Measurements from ENCODE around the gene RFNG.

The RFNG gene

DNA sequence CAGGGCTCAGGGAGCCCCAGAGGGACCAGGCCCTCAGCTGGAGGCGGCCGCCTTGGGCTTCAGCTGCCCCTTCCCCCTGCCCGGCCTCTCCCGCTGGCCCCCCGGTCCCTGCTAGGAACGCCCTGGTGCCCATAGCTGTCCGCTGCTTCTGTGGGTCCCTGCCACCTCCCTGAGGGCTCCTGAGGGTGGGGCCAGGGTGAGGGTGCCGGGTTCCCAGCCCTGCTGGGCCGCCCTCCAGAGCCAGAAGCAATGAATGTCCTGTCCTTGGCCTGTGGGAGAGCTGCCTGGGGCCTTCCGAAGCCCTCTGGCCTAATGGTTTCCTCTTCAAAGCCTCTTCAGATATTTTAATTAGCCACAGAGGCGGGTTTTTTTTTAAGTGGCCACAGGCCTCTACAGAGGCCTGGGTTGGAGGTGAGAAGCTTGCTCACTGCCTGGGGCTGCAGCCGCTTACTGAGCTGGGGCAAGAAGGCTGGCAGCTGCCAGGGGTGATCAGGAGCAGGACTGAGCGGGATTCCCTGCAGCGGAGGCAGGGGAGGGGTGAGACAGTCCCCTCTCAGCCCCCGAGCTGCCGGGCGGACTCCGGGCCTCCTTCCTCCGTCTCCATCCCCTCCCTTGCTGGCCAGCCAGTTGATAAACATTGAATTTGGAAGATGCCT lies 38.8 kb downstream of the RFNG start:
- DNase-seq = no peak

DNA sequence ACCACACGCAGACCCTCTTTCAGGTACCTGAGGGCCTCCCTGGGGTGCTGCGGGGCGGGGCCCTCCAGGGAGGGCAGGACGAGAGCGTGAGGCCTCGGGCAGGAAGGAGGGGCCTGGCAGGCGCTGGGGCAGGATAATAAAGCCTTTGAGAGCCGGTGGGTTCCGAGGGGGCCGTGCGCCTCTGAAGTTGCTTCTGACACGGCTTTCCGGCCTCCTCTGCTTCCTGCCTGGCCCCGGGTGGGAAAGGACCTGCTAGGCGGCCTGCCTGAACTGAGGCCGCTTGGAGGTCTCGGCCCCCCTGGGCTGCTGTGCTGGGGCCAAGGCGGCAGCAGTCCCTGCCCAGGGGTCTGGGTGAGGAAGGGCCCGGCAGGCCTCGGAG lies 39.4 kb downstream of the RFNG start:
- no peak for DNase-seq

DNA sequence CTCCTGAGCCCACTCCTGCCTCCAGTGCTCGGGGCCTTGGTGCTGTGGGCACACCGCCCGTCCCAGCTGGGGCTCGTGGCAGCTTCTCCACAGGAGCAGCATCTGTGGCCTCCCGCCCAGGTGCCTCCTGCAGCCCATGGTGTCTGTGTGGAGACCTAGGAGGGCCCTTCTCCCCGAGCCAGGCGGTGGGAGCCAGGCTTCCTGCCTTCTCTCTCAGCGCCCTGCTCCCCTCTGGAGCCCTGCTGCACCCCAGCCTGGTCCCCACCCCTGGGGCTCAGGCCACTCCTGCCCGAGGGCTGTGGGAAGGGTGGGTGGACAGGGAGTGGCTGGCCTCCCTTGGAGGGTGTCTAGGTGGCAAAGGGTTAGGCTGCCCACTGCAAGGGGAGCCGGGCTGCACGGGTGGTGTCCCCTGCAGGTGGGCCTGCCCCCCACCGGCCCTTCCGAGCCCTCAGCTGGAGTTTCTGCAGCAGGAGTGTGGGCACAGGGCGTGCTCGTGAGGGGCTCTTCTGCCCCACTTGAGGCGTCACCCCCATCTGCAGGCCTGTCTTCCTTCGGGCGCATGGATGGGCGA lies 39.9 kb downstream of the RFNG start:
- no peak for DNase-seq

DNA sequence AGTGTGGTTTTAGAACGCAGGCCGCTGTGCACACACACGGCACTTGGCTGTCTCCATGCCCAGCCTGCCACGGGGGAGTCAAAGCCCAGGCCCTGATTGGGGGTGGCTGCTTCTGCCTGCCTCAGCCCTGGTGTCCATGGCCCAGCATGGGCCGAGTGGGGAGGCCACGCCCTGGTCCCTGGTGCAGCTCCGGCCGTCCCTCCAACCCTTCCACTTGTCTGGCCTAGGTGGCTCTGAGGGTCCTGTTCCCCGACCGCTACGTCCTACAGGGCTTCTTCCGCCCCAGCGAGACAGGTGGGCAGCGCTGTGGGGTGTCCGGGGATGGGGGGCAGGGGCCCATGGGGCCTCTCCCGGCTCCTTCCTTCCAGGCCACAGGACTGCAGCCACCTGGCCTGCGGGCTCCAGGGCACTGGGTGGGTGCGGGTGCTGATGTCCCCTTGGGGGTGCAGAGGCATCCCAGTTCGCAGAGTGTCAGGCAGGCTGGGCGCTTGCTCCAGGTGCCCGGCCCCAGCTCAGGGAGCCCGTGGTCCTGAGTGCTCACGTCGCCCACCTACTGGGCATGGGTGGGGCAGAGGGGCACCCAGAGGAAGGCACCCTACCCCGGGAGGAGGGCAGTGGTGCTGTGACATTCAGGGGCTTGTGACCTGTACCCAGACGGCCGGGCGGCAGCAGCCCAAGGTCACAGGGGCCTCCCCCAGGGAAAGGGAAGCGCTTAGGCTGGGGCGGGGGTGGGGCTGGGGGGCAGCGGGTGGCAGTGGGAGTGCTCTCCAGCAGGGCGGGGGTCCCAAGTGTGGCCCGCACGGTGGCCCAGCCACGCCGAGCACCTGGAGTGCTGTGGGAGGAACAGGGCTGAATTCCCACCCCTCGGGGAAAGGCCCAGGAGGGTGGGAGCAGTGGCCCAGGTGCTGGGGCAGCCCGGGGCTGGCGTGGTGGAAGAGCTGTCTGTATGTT lies 40.8 kb downstream of the RFNG start:
- DNase-seq = no peak

DNA sequence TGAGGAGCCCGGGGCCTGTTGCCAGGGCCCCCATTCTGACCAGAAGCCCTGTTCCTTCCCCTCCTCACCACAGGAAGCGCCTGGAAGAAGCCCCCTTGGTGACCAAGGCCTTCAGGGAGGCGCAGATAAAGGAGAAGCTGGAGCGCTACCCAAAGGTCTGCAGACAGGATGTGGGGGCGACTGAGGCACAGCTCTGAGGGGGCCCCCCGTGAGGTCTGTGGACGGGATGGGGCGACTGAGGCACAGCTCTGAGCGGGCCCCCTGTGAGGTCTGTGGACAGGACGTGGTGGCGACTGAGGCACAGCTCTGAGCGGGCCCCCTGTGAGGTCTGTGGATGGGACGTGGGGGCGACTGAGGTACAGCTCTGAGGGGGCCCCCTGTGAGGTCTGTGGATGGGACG lies 42.2 kb downstream of the RFNG start:
- no peak for DNase-seq

DNA sequence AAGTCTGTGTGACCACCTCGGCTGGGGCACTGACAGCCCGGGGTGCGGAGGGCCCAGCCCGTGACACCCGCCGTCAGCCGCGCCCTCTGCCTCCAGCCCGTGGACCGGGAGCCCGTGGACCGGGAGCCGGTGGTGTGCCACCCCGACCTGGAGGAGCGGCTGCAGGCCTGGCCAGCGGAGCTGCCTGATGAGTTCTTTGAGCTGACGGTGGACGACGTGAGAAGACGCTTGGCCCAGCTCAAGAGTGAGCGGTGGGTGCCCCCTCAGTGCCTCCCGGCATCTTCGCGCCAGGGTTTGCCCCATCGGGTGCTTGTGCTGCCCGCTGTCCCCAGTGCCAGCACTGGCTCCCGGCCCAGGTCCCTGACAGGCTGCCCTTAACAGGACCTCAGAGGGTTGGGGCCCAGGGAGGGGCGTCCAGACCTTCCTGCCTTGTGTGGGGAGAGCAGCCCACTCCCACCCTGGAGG lies 42.6 kb downstream of the RFNG start:
- DNase-seq = no peak

DNA sequence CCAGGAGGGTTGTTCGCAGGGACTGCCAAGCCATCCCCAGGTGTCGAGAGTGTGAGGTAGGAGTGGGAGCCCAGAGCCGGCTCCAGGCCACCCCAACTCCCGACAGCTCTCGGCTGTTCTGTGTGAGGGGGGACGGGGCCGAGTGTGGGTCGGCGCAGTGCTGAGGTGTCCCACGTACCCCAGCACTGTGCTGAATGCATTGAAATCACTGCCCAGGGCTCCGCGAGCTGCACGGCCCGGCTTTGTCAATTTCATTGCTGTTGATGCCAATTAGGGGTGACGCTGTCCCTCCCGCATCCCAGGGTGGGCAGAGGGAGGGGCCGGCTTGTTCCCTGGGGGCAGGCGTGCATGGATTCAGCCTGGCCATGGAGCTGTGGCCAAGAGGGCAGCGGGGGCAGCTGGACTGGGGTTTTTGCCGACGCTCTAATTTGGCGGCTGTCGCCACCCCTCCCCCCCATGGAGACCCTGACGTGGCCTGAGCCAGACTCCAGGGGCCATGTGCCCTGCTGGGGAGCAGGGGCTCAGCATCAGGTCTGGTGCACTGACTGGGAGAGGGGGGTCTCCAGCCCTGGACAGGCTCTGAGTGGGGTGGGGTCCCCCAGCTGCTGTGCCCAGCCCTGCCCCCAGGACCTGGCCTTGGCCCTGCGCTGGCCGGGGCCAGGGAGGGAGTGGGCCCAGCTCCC lies 43.2 kb downstream of the RFNG start:
- DNase-seq = no peak

DNA sequence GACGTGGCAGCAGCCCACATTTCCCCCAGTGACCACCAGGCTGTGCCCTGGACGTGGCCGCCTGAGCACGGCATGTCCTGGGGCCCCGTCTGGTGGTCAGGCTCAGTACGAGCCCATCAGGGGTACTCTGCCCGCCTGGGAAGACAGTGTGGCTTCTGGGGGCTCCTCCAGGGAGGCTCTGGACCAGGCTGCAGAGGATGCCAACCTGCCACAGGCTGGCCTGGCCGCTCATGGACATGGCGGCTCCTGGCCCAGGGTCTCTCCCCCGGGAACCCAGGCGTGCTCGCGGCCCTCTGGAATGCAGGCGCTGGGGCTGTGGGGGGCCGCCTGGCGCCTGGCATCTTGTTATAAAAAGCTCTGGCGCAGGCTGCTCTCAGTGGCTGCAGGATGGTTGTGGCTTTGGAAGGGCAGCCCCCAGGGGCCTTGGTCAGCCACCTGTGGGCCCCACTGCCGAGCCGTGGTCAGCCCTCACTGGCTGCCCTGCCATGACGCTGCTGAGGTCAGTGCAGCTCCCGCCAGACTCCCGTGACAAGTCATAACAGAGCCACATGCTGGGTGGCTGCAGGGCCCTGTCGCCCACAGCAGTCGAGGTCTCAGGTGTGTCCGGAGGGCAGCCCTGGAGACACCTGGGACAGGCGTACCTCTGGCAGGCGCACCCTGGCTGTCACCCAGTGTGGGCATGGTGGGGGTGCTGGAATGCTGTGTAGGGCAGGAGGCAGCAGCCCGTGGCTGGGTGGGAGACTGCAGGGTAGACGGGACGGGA lies 43.9 kb downstream of the RFNG start:
- DNase-seq = no peak

DNA sequence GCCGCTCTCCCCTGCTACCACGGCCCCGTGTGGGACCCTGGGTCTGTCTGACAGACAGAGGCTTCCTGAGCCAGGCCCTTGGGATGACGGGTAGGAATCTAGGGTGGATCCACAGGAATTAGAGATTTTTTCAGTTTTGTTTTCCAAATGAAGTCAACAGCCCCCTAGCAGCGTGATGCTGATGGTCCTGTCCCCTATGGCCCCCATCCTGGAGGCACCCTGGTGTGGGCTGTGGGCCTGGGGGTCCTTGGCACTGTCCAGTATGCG lies 44.5 kb downstream of the RFNG start:
- no peak for DNase-seq

DNA sequence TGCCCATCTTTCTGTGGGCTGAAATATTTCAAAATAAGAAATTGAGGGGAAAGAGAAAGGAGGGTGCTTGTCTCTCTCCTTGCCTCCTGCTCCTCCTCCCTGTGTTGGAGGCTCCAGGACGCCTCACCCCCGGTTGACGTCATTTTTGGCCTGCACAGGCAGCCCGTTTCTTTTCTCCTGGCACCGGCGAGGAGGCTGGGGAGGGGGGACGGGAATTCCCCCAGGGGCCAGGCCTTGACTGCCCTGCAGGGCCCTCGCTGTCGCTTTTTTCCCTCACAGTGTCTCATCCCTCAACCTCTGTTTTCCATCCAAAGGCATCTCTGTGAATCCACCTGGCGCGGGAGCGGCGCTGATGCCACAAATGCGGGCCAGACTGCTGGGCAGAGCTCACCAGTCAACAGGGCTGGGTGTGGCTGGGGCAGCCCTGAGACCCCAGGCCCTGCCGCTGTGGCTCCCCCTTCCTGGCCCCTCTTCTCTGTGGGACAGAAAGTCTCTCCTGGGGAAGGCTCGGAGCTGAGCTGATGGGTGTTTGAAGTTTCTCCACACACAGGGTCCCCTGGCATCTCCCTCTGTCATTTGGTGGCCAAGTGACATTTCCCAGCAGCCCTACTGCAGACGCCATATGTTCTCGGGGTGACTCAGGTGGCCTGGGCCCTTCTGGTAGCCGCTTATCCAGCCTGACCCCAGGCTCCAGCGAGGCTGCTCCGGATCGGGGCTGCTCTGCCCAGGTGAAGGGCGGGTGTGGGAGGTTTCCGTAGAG lies 45.0 kb downstream of the RFNG start:
- DNase-seq = no peak

DNA sequence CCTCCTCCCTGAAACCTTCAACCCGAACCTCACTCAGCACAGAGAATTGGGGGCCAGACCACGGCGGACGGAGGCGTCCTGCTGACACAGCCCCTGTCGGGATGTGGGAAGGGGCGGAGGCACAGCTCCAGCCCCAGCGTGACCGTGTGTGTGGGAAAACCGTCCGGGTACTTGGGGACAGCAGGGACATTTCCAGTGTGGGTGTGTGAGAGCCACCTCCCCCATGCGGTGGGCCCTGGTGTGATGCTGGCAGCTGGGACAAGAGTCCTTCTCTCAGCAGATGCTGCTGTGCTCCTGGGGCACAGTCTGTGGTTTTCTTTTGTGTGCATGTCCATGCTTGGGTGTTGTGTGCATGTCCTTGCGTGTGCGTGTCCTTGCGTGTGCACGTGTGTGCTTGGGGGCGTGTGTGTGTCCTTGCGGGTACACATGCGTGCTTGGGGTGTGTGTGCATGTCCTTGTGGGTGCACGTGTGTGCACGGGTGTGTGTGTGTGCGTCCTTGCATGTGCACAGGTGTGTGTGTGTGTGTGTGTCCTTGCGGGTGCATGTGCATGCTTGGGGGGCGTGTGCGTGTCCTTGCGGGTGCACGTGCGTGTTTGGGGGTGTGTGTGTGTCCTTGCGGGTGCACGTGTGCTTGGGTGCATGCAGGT lies 45.8 kb downstream of the RFNG start:
- DNase-seq = no peak

DNA sequence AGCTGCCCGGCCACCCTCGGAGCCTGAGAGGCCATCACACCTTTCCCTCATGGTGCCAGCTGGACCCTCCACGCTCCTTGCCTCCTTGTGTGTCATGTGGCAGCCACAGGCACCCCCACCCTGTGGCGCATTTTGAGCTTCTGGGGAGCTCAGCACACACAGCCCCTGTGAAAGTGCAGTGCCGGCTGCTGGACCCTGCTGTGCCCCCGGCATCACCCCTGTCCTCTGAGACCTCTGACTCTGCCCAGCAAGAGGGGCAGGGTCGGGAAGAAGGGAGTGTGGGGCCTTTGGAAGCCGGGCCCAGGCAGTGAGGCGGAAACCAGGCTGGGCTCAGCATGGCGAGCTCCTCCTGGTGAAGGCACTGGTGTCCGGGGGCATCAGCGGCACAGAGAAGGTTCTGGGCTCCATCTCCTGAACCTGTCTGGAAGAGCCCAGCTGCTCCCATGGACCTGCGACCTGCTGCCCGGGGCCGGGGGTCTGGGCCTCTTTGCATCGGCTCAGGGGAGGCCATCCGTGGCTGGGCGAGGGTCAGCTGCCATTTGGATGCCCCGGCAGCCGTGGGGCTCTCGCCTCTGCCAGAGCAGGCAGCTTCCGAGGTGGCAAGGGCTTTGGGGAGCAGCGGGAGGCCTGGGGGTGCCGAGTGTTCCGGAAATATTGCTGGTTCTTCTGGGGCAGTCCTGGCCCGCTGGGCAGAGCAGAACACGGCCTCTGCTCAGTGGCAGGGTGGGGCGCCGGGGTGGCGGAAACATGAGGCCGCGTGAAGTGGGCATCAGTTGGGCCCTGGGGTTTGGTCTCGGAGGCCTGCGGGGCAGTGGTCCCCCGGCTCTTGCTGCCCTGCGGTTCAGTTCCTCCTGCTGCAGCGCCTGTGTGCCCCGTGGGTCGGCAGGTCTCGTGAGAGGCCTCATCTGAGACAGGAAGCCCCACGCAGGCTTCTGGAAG lies 46.8 kb downstream of the RFNG start:
- DNase-seq = no peak

DNA sequence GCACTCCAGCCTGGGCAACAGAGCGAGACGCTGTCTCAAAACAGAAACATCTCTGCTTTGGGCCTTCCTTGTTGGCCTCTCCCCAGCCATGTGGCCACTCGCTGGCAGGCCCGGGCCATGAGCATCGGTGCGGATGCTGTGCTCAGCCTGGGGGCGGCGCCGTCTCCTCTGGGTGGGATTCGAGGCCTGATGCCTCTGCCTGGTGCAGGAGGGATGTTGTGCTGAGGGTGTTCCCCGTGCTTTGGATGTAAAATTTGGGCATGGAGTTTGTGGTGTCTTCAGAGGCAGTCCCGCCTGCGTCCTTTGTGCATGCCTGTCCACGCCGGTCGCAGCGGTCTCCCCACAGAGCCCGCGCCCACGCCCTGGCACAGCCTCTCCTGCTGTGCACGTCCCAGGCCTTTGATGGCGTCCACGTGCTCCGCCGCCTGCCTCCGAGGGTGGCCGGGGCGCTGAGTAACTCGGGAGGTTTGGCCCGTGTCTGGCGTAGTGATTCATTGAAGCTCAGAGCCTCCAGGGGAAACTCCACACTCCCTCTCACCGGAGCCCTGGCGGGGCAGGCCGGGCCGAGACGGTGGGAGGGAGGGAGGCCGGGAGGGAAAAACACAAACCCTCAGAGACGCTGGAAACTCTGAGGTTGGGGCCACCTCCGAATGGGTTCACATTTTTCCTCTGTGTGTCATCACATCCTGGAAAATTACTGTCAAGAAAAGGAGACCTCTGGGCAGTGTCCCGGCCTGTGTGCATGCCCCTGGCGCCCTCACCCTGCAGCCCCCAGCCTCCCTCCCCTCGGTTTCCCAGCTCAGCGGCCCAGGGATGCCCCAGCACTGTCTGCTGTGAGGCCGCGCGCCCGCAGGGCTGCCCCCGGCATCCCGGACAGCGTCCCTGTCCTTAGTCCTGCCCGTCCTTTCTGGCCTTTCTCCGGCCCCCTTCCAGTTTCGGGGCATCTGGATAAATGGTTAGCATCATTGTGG lies 47.9 kb downstream of the RFNG start:
- no peak for DNase-seq

DNA sequence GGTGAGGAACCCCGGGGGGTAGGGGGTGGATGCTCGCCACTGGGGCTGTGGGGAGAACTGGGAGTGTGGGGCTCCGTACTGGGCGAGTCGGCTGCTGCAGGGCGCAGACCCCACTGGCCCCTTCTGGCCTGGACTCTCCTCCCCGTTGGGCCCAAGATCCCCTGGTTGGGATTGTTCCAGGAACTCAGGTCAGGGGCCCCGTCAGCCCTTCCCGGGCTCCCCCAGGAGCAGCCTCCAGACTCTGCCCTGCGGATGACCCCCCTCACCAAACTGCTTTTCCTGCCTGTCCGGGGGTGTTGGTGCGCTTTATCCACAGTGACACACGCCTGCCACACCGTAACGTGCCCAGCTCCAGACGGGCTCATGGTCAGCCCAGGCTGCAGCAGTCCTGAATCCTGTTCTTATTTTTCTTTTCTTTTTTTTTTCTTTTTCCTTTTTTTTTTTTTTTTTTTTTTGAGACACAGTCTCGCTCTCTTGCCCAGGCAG lies 50.0 kb downstream of the RFNG start:
- DNase-seq = no peak

DNA sequence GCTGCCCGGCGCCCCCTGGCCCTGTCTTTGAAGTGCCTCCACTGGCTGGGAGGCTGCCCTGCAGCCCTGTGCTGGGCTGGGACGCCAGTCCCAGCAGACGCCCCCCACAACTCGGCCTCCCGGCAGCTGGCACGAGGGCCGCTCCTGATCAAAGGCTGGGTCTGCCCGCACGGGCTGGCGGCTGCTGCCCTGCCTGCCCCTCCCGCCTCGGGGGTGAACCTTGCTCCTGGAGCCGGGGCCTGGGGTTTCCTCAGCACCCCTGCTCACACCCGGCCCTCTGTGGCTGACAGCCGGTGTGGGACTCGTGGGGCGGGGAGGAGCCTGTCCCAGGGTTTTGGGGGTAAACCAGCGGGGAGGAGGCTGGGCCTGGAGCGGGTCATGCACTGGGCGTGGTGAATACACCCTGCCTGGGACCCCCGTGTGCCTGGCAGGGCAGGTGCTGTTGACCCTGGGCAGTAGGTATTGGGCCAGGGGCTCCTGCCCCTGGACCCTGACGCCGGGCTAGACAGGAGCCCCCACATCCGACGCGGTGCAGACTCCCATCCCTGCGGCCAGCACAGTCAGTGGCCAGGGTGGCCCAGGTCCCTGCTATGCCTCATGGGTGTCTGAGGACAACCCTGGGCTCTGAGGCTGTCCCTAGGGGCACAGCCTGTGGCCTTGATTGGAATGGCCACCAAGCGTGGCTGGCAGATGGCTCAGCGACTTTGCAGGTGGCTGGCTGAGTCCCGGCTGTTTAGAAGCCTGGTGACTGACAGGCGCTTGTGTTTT lies 50.6 kb downstream of the RFNG start:
- DNase-seq = no peak

DNA sequence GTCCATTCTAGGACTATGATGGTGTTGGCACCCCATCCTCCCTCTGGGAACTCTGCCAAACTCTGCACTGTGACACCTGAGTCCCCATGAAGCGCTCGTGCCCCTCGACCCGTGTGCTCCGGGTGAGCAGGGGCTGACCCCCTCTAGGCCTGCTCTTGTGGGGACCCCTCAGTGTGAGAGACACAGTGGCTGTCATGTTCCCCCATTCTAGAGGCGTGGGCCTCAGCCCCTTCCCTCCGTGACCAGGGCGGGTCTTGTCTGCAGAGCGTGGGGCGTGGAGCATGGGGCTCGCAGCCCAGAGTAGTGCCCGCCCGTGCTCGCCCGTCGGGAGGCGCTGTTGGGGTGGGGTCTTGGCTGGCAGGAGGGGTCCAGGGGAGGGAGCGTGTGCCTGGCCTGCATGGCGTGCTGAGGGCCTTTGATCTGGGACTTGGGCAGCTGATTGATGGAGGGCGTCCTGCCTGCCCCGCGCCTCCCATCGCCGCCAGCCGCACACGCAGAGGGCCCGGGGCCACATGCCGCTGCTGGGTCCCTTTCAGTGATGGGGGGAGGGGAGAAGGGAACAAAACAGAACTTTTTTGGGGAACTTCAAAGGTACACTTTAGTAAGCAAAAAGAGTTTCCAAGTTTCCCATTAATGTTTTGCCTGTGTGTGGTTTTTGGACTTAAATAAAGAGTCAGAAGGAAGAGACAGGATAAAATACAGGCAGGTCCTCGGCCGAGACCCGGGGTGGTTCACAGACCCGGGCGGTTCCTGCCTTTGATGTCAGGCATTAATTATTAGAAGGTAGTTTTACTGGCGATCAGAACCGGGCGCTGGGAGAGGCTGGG lies 51.4 kb downstream of the RFNG start:
- DNase-seq = no peak

DNA sequence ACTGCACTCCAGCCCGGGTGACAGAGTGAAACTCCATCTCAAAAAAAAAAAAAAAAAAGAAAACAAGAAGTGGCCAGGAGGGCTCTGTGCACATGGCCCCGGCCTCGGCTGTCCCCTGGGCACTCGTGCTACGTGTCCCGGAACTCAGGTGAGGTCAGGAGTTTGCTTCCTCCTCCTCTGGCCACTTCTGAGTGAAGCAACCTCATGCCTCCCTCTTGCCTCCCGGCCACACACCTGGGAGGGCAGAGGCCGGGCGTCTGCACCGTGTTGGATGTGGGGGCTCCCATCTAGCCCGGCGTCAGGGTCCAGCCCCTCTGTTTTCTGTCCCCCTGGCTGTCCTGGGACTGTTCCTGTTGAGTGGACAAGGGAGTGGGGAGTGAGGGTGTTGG lies 52.0 kb downstream of the RFNG start:
- DNase-seq = no peak
